NT2/D1 (cell line): Measurements from ENCODE around the gene RBBP8NL.
A peak's percentile ranks its signal among the peaks of the same experiment; 100 is the strongest.

ENCODE experiments used
- DNase-seq: peaks from one replicate; pipeline ENCODE4 v3.0.0-alpha.2; 2011; ENCODE audit warnings: low read depth, low spot score
- H3K27me3 ChIP-seq: 2 replicates; pipeline ENCODE4 v1.6.0; 2011; ENCODE audit warnings: mild to moderate bottlenecking; ENCODE audit not compliant: insufficient read length, insufficient read depth
- H3K36me3 ChIP-seq: 2 replicates; pipeline ENCODE4 v1.6.1; 2011; ENCODE audit warnings: mild to moderate bottlenecking, low read length, mixed read lengths; ENCODE audit not compliant: insufficient read depth, insufficient read length
- H3K4me1 ChIP-seq: 2 replicates; pipeline ENCODE4 v1.5.1; 2011; ENCODE audit not compliant: insufficient read depth, insufficient read length
- H3K4me3 ChIP-seq: 2 replicates; pipeline ENCODE4 v1.5.1; 2011; ENCODE audit warnings: low read depth; ENCODE audit not compliant: insufficient read length
- H3K9ac ChIP-seq: 2 replicates; pipeline ENCODE4 v1.6.0; 2011; ENCODE audit warnings: low read depth; ENCODE audit not compliant: insufficient read length
- H3K9me3 ChIP-seq: 2 replicates; pipeline ENCODE4 v1.5.1; 2011; ENCODE audit warnings: mild to moderate bottlenecking, low read length; ENCODE audit not compliant: insufficient read depth
- SUZ12 ChIP-seq: IDR thresholded peaks from 2 replicates; pipeline ENCODE4 v1.6.1; 2011; ENCODE audit not compliant: insufficient read length, insufficient read depth; ENCODE audit errors: extremely low read depth
- YY1 ChIP-seq: IDR thresholded peaks from 2 replicates; pipeline ENCODE4 v1.6.1; 2011; ENCODE audit not compliant: insufficient read length, insufficient read depth
- ZNF274 ChIP-seq: IDR thresholded peaks from 2 replicates; pipeline ENCODE4 v1.6.1; 2011; ENCODE audit warnings: mild to moderate bottlenecking, low read depth, low read length

Gene RBBP8NL

GRCh38 chr20:62410746-62411478, 16.4 kb downstream of the RBBP8NL start:
- no peak overlapping the region for H3K4me3 ChIP-seq
- TF ChIP-seq YY1 (no peak), ZNF274 (no peak), SUZ12 (no peak)
- H3K9me3 ChIP-seq = no peaks in the 10 kb centered on the region
- peaks cover 34% of the 10 kb centered on the region for H3K4me1 ChIP-seq
- H3K27me3 ChIP-seq = peaks cover 25% of the 10 kb centered on the region
- H3K36me3 ChIP-seq = no peaks in the 10 kb centered on the region
- no peak overlapping the region for H3K9ac ChIP-seq
- no peak for DNase-seq

GRCh38 chr20:62409931-62410745, 17.2 kb downstream of the RBBP8NL start:
- Histone ChIP-seq H3K4me3 (no peak overlapping the region), H3K9me3 (no peaks in the 10 kb centered on the region), H3K36me3 (no peaks in the 10 kb centered on the region), H3K27me3 (peaks cover 25% of the 10 kb centered on the region), H3K4me1 (peaks cover 40% of the 10 kb centered on the region), H3K9ac (no peak overlapping the region)
- DNase-seq = no peak
- TF ChIP-seq YY1 (no peak), SUZ12 (no peak), ZNF274 (no peak)

GRCh38 chr20:62409086-62409853, 18.1 kb downstream of the RBBP8NL start:
- DNase-seq = no peak
- no peak overlapping the region for H3K9ac ChIP-seq
- H3K4me3 ChIP-seq = no peak overlapping the region
- no peaks in the 10 kb centered on the region for H3K36me3 ChIP-seq
- no peaks in the 10 kb centered on the region for H3K9me3 ChIP-seq
- peaks cover 44% of the 10 kb centered on the region for H3K4me1 ChIP-seq
- peaks cover 25% of the 10 kb centered on the region for H3K27me3 ChIP-seq
- TF ChIP-seq YY1 = no peak
- no peak for TF ChIP-seq ZNF274
- TF ChIP-seq SUZ12 = no peak

GRCh38 chr20:62408640-62409039, 18.7 kb downstream of the RBBP8NL start:
- Histone ChIP-seq H3K4me1 (peaks cover 44% of the 10 kb centered on the region), H3K9me3 (no peaks in the 10 kb centered on the region), H3K36me3 (no peaks in the 10 kb centered on the region), H3K9ac (no peak overlapping the region), H3K4me3 (no peak overlapping the region), H3K27me3 (peaks cover 25% of the 10 kb centered on the region)
- DNase-seq = no peak
- TF ChIP-seq YY1 = no peak
- TF ChIP-seq SUZ12 = no peak
- TF ChIP-seq ZNF274 = no peak

GRCh38 chr20:62408055-62408454, 19.3 kb downstream of the RBBP8NL start:
- H3K27me3 ChIP-seq = peaks cover 25% of the 10 kb centered on the region
- no peak for TF ChIP-seq ZNF274
- peak overlapping the region; percentile 26 for H3K9ac ChIP-seq
- DNase-seq = no peak
- H3K36me3 ChIP-seq = peaks cover 4% of the 10 kb centered on the region
- no peak overlapping the region for H3K4me3 ChIP-seq
- peaks cover 44% of the 10 kb centered on the region for H3K4me1 ChIP-seq
- no peaks in the 10 kb centered on the region for H3K9me3 ChIP-seq

GRCh38 chr20:62407221-62407992, 19.9 kb downstream of the RBBP8NL start, which contains the start of gene CABLES2:
CABLES2 (minus strand) TSS chr20:62407285; CDS start chr20:62407276, 9 bp downstream.
- DNase-seq = peak; percentile 88
- H3K9me3 ChIP-seq = no peaks in the 10 kb centered on the region
- peaks cover 10% of the 10 kb centered on the region for H3K36me3 ChIP-seq
- TF ChIP-seq SUZ12 = no peak
- no peak for TF ChIP-seq ZNF274
- no peak for TF ChIP-seq YY1
- H3K4me3 ChIP-seq = peak within 1 kb of the TSS; percentile 61
- H3K4me1 ChIP-seq = peaks cover 42% of the 10 kb centered on the region
- H3K27me3 ChIP-seq = peaks cover 25% of the 10 kb centered on the region
- H3K9ac ChIP-seq = peak within 1 kb of the TSS; percentile 72
